Measurements from ENCODE around the gene FREM1. TPM values are rescaled to one million over a fixed set of nuclear protein-coding genes. Genes with fewer than 3 reads are reported as not detected.

FREM1 gene
- total and polyA plus RNA-seq, 2 of the 13 experiments (the other 11 are each of a cell fraction or from before 2014, with no cell fraction given), result 64.3 to 202 TPM

DNA sequence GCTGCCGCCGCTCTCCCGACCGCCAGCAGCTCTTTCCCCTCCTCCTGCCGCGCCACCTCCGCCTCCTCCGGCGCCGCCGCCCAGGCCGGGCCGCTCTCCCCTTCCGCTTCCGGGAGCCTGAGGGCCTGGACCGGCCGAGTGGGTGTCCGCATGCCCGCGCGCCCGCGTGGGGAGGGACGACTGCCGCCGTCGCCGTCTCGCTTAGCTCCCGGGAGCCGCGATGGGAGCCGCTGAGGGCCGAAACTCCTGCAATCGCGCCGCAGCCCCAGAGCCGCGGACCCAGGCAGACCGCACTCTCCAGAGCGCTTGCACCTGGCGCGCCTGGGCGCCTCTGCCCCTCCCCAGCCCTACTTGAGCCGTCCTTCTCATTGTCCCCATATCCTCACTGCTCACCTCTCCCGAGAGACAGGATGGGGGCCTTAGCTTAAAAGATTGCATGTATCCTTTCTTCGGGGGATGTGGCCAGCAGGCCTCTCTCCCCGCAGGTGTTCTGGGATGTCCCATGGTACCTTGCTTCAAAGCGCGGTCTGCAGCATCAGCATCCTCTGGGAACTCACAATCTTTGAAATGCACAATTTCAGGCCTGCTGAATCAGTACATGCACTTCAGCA is 216.9 kb downstream of the FREM1 start, which contains the start of gene ZDHHC21 (continued):
- TF ChIP-seq, protein P1, sequence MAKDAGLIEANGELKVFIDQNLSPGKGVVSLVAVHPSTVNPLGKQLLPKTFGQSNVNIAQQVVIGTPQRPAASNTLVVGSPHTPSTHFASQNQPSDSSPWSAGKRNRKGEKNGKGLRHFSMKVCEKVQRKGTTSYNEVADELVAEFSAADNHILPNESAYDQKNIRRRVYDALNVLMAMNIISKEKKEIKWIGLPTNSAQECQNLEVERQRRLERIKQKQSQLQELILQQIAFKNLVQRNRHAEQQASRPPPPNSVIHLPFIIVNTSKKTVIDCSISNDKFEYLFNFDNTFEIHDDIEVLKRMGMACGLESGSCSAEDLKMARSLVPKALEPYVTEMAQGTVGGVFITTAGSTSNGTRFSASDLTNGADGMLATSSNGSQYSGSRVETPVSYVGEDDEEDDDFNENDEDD (CRISPR knock-in tag; IDR thresholded peaks at IDR 0.05; ENCODE audit: borderline replicate concordance), result peak; percentile 47; the same call in 1 of the 2 replicates
- TF ChIP-seq RAD21 (CRISPR knock-in tag; IDR thresholded peaks at IDR 0.05) (peak; percentile 50; the same call in 1 of the 2 replicates), HOXA5 (CRISPR knock-in tag; IDR thresholded peaks at IDR 0.05) (no peak), ZNF788 (CRISPR knock-in tag; IDR thresholded peaks at IDR 0.05; ENCODE audit: borderline replicate concordance) (peak; percentile 85), TAF15 (IDR thresholded peaks at IDR 0.05; ENCODE audit: low read depth, low read length, poor library complexity, severe bottlenecking) (no peak), CBFB (CRISPR knock-in tag; IDR thresholded peaks at IDR 0.05) (peak; percentile 80), CCDC6 (CRISPR knock-in tag; IDR thresholded peaks at IDR 0.05) (no peak), TEAD3 (CRISPR knock-in tag; optimal IDR thresholded peaks at IDR 0.05; ENCODE audit: borderline replicate concordance) (no peak), CEBPG (CRISPR knock-in tag; IDR thresholded peaks at IDR 0.05) (no peak), CHCHD3 (CRISPR knock-in tag; IDR thresholded peaks at IDR 0.05) (peak; percentile 86; the same call in 1 of the 2 replicates), ZSCAN29 (CRISPR knock-in tag; conservative IDR thresholded peaks at IDR 0.05) (peak; percentile 69; the same call in 1 of the 2 replicates), ZNF430 (CRISPR knock-in tag; IDR thresholded peaks at IDR 0.05) (peak; percentile 84), ZNF160 (CRISPR knock-in tag; IDR thresholded peaks at IDR 0.05) (no peak), TOPORS (CRISPR knock-in tag; IDR thresholded peaks at IDR 0.05) (0 out of 2 replicates have a peak, but pooled peaks have one; percentile 39)
- TF ChIP-seq, protein P2, sequence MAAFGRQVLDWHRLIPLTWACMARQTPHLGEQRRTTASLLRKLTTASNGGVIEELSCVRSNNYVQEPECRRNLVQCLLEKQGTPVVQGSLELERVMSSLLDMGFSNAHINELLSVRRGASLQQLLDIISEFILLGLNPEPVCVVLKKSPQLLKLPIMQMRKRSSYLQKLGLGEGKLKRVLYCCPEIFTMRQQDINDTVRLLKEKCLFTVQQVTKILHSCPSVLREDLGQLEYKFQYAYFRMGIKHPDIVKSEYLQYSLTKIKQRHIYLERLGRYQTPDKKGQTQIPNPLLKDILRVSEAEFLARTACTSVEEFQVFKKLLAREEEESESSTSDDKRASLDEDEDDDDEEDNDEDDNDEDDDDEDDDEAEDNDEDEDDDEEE (CRISPR knock-in tag; IDR thresholded peaks at IDR 0.05), result 0 out of 2 replicates have a peak, but pooled peaks have one; percentile 42
- TF ChIP-seq, protein P3, sequence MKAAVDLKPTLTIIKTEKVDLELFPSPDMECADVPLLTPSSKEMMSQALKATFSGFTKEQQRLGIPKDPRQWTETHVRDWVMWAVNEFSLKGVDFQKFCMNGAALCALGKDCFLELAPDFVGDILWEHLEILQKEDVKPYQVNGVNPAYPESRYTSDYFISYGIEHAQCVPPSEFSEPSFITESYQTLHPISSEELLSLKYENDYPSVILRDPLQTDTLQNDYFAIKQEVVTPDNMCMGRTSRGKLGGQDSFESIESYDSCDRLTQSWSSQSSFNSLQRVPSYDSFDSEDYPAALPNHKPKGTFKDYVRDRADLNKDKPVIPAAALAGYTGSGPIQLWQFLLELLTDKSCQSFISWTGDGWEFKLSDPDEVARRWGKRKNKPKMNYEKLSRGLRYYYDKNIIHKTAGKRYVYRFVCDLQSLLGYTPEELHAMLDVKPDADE (CRISPR knock-in tag; IDR thresholded peaks at IDR 0.05), result no peak
- TF ChIP-seq, protein P4, sequence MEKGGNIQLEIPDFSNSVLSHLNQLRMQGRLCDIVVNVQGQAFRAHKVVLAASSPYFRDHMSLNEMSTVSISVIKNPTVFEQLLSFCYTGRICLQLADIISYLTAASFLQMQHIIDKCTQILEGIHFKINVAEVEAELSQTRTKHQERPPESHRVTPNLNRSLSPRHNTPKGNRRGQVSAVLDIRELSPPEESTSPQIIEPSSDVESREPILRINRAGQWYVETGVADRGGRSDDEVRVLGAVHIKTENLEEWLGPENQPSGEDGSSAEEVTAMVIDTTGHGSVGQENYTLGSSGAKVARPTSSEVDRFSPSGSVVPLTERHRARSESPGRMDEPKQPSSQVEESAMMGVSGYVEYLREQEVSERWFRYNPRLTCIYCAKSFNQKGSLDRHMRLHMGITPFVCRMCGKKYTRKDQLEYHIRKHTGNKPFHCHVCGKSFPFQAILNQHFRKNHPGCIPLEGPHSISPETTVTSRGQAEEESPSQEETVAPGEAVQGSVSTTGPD (CRISPR knock-in tag; IDR thresholded peaks at IDR 0.05), result no peak
- TF ChIP-seq, protein P5, sequence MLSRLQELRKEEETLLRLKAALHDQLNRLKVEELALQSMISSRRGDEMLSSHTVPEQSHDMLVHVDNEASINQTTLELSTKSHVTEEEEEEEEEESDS (CRISPR knock-in tag; IDR thresholded peaks at IDR 0.05; ENCODE audit: borderline replicate concordance), result no peak
- TF ChIP-seq, protein P6, sequence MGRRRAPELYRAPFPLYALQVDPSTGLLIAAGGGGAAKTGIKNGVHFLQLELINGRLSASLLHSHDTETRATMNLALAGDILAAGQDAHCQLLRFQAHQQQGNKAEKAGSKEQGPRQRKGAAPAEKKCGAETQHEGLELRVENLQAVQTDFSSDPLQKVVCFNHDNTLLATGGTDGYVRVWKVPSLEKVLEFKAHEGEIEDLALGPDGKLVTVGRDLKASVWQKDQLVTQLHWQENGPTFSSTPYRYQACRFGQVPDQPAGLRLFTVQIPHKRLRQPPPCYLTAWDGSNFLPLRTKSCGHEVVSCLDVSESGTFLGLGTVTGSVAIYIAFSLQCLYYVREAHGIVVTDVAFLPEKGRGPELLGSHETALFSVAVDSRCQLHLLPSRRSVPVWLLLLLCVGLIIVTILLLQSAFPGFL (CRISPR knock-in tag; IDR thresholded peaks at IDR 0.05), result no peak
- TF ChIP-seq, protein P7, sequence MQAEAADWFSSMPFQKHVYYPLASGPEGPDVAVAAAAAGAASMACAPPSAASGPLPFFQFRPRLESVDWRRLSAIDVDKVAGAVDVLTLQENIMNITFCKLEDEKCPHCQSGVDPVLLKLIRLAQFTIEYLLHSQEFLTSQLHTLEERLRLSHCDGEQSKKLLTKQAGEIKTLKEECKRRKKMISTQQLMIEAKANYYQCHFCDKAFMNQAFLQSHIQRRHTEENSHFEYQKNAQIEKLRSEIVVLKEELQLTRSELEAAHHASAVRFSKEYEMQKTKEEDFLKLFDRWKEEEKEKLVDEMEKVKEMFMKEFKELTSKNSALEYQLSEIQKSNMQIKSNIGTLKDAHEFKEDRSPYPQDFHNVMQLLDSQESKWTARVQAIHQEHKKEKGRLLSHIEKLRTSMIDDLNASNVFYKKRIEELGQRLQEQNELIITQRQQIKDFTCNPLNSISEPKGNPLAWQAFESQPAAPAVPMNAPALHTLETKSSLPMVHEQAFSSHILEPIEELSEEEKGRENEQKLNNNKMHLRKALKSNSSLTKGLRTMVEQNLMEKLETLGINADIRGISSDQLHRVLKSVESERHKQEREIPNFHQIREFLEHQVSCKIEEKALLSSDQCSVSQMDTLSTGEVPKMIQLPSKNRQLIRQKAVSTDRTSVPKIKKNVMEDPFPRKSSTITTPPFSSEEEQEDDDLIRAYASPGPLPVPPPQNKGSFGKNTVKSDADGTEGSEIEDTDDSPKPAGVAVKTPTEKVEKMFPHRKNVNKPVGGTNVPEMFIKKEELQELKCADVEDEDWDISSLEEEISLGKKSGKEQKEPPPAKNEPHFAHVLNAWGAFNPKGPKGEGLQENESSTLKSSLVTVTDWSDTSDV (CRISPR knock-in tag; IDR thresholded peaks at IDR 0.05), result 0 out of 2 replicates have a peak, but pooled peaks have one; percentile 66
